HS-27A (cell line): ENCODE data around the gene ZNF148.

Experiments
- DNase-seq: peaks from one replicate; pipeline ENCODE4 v3.0.0-alpha.2; 2012; ENCODE audit warnings: low read depth, missing footprints

Gene ZNF148

GRCh38 chr3:125189378-125190165, 185.6 kb downstream of the ZNF148 start:
- no peak for DNase-seq

- DNase-seq, result no peak
Measured at GRCh38 chr3:125188955-125189354, 186.2 kb downstream of the ZNF148 start.

GRCh38 chr3:125187599-125187910, 187.6 kb downstream of the ZNF148 start:
- DNase-seq, result no peak

- no peak for DNase-seq
Measured at GRCh38 chr3:125186800-125187598, 188.1 kb downstream of the ZNF148 start.

- DNase-seq, result no peak
Measured at GRCh38 chr3:125186261-125186787, 188.8 kb downstream of the ZNF148 start.

GRCh38 chr3:125185805-125186204, 189.3 kb downstream of the ZNF148 start:
- DNase-seq, result no peak

- DNase-seq, result no peak
Measured at GRCh38 chr3:125179884-125180240, 195.3 kb downstream of the ZNF148 start.

GRCh38 chr3:125179143-125179883, 195.8 kb downstream of the ZNF148 start:
- DNase-seq, result no peak

GRCh38 chr3:125177746-125178145, 197.4 kb downstream of the ZNF148 start:
- no peak for DNase-seq
